Osteoblast (primary cell): Measurements from ENCODE around the gene CLTC. TPM values are rescaled to one million over a fixed set of nuclear protein-coding genes. Genes with fewer than 3 reads are reported as not detected.

Experiments
- DNase-seq: peaks from one replicate; pipeline ENCODE4 v3.0.0; 2011; ENCODE audit warnings: low spot score, mixed read lengths; ENCODE audit not compliant: insufficient read length; ENCODE audit errors: missing footprints
- H2AFZ ChIP-seq: 2 replicates; pipeline ENCODE4 v1.6.0; 2011; ENCODE audit warnings: mild to moderate bottlenecking, low read length
- H3K27ac ChIP-seq: 2 replicates; pipeline ENCODE4 v1.5.1; 2011; ENCODE audit warnings: mild to moderate bottlenecking, low read depth, low read length, moderate library complexity
- H3K27me3 ChIP-seq: 2 replicates; pipeline ENCODE4 v1.6.0; 2012; ENCODE audit warnings: mild to moderate bottlenecking, control low read depth, inconsistent platforms, low read length, moderate library complexity; ENCODE audit not compliant: insufficient read depth
- H3K36me3 ChIP-seq: 2 replicates; pipeline ENCODE4 v1.5.1; 2011; ENCODE audit warnings: mild to moderate bottlenecking, low read length, control low read depth, moderate library complexity; ENCODE audit not compliant: insufficient read depth
- H3K4me1 ChIP-seq: 2 replicates; pipeline ENCODE4 v1.5.1; 2011; ENCODE audit warnings: mild to moderate bottlenecking, low read length, control low read depth, moderate library complexity; ENCODE audit not compliant: insufficient read depth
- H3K4me2 ChIP-seq: 2 replicates; pipeline ENCODE4 v1.6.0; 2011; ENCODE audit warnings: mild to moderate bottlenecking, low read length; ENCODE audit not compliant: insufficient read depth
- H3K4me3 ChIP-seq: fragments of 200-600 bp; sonication (generic); 3 replicates; pipeline ENCODE4 v1.5.1; 2012; ENCODE audit warnings: mild to moderate bottlenecking, low read length, inconsistent platforms; ENCODE audit not compliant: insufficient read depth
- H3K79me2 ChIP-seq: 2 replicates; pipeline ENCODE4 v1.6.0; 2012; ENCODE audit warnings: mild to moderate bottlenecking, low read length, control low read depth, inconsistent platforms; ENCODE audit not compliant: insufficient read depth
- H3K9me3 ChIP-seq: 2 replicates; pipeline ENCODE4 v1.5.1; 2011; ENCODE audit warnings: low read depth, low read length, control low read depth
- H4K20me1 ChIP-seq: 2 replicates; pipeline ENCODE4 v1.6.0; 2012; ENCODE audit warnings: mild to moderate bottlenecking, low read length, control low read depth; ENCODE audit not compliant: insufficient read depth
- CTCF ChIP-seq: IDR thresholded peaks from 2 replicates; pipeline ENCODE4 v1.5.1; 2011; ENCODE audit warnings: mild to moderate bottlenecking, low read depth, low read length, moderate library complexity; ENCODE audit errors: extremely low read depth
- total RNA-seq: library from RNA; depleted of rRNA; stranded (reverse); fragments of >200 nt; gene quantifications from 2 replicates; pipeline ENCODE4 v1.2.3, GENCODE V29; 2012

Gene CLTC
- total RNA-seq, 1 donor = 518 TPM

GRCh38 chr17:59716427-59716826, 96.7 kb downstream of the CLTC start:
- Histone ChIP-seq H3K4me1 (no peaks in the 10 kb centered on the region), H3K4me2 (no peak overlapping the region), H3K27ac (no peak overlapping the region), H3K4me3 (no peak overlapping the region), H4K20me1 (peaks cover 22% of the 10 kb centered on the region), H3K79me2 (peaks cover 91% of the 10 kb centered on the region), H3K9me3 (no peaks in the 10 kb centered on the region), H3K36me3 (no peaks in the 10 kb centered on the region), H2AFZ (no peak overlapping the region), H3K27me3 (no peaks in the 10 kb centered on the region)
- TF ChIP-seq CTCF = no peak
- no peak for DNase-seq

GRCh38 chr17:59719526-59719925, 99.8 kb downstream of the CLTC start:
- H4K20me1 ChIP-seq = peaks cover 13% of the 10 kb centered on the region

GRCh38 chr17:59722623-59723022, 102.9 kb downstream of the CLTC start:
- no peak for DNase-seq
- no peaks in the 10 kb centered on the region for H3K36me3 ChIP-seq
- no peak overlapping the region for H3K27ac ChIP-seq
- no peak overlapping the region for H3K4me3 ChIP-seq
- H3K79me2 ChIP-seq = peaks cover 81% of the 10 kb centered on the region
- TF ChIP-seq CTCF = no peak
- peaks cover 4% of the 10 kb centered on the region for H3K4me1 ChIP-seq
- H3K27me3 ChIP-seq = no peaks in the 10 kb centered on the region
- no peak overlapping the region for H2AFZ ChIP-seq
- no peaks in the 10 kb centered on the region for H3K9me3 ChIP-seq
- H3K4me2 ChIP-seq = no peak overlapping the region
- H4K20me1 ChIP-seq = peaks cover 4% of the 10 kb centered on the region

More at GRCh38 chr17:59719526-59719925, 99.8 kb downstream of the CLTC start:
- Histone ChIP-seq H3K9me3 (no peaks in the 10 kb centered on the region), H3K4me3 (no peak overlapping the region), H3K79me2 (peaks cover 92% of the 10 kb centered on the region), H3K27me3 (no peaks in the 10 kb centered on the region), H3K4me2 (no peak overlapping the region), H3K27ac (no peak overlapping the region), H3K4me1 (no peaks in the 10 kb centered on the region), H3K36me3 (no peaks in the 10 kb centered on the region), H2AFZ (no peak overlapping the region)
- DNase-seq = no peak
- TF ChIP-seq CTCF = no peak

GRCh38 chr17:59723041-59723440, 103.3 kb downstream of the CLTC start:
- Histone ChIP-seq H3K4me1 (peaks cover 4% of the 10 kb centered on the region), H3K79me2 (peaks cover 81% of the 10 kb centered on the region), H2AFZ (no peak overlapping the region), H4K20me1 (peaks cover 4% of the 10 kb centered on the region), H3K4me2 (no peak overlapping the region), H3K27ac (no peak overlapping the region), H3K27me3 (no peaks in the 10 kb centered on the region), H3K4me3 (no peak overlapping the region), H3K9me3 (no peaks in the 10 kb centered on the region), H3K36me3 (no peaks in the 10 kb centered on the region)
- DNase-seq = no peak
- TF ChIP-seq CTCF = no peak
